GM23338 (cell line): ENCODE data around the gene ABHD6. TPM values are rescaled to one million over a fixed set of nuclear protein-coding genes. Genes with fewer than 3 reads are reported as not detected.

Experiments
- ATAC-seq: fragments of 200-7000 bp; cut with Tn5 transposase; 3 replicates; pipeline ENCODE4 v1.9.1; 2020
- DNase-seq: peaks from one replicate; pipeline ENCODE4 v3.0.0-alpha.2; 2015; ENCODE audit warnings: low spot score
- H2AFZ ChIP-seq: fragments of 200-600 bp; sonication (generic); 2 replicates; pipeline ENCODE4 v1.8.0; 2016; ENCODE audit warnings: antibody characterized with exemption, mild to moderate bottlenecking, moderate library complexity
- H3F3A ChIP-seq: fragments of 200-600 bp; sonication (generic); replicated peaks from 2 replicates; pipeline ENCODE4 v1.8.0; 2017; ENCODE audit warnings: antibody characterized with exemption, mixed run types, low read depth
- H3K27ac ChIP-seq: fragments of 200-600 bp; sonication (generic); 2 replicates; pipeline ENCODE4 v1.6.1; 2016; ENCODE audit warnings: low read depth
- H3K27me3 ChIP-seq: fragments of 200-600 bp; sonication (generic); 2 replicates; pipeline ENCODE4 v1.8.0; 2016; ENCODE audit warnings: mild to moderate bottlenecking, mixed run types, moderate library complexity; ENCODE audit not compliant: insufficient read depth
- H3K36me3 ChIP-seq: fragments of 200-600 bp; sonication (generic); 2 replicates; pipeline ENCODE4 v1.8.0; 2016; ENCODE audit warnings: mild to moderate bottlenecking; ENCODE audit not compliant: insufficient read depth
- H3K4me1 ChIP-seq: fragments of 200-600 bp; sonication (generic); 2 replicates; pipeline ENCODE4 v1.8.0; 2016; ENCODE audit warnings: mild to moderate bottlenecking, moderate library complexity; ENCODE audit not compliant: insufficient read depth
- H3K4me2 ChIP-seq: fragments of 200-600 bp; sonication (generic); 2 replicates; pipeline ENCODE4 v1.7.1; 2017; ENCODE audit warnings: mixed run types
- H3K4me3 ChIP-seq: fragments of 200-600 bp; sonication (generic); 2 replicates; pipeline ENCODE4 v1.6.1; 2016; ENCODE audit warnings: mixed run types
- H3K79me2 ChIP-seq: fragments of 200-600 bp; sonication (generic); replicated peaks from 2 replicates; pipeline ENCODE4 v1.8.0; 2017; ENCODE audit warnings: mild to moderate bottlenecking; ENCODE audit not compliant: insufficient read depth
- H3K9me2 ChIP-seq: fragments of 200-600 bp; sonication (generic); 2 replicates; pipeline ENCODE4 v1.8.0; 2017; ENCODE audit not compliant: insufficient read depth
- H4K20me1 ChIP-seq: fragments of 200-600 bp; sonication (generic); replicated peaks from 2 replicates; pipeline ENCODE4 v1.8.0; 2017; ENCODE audit warnings: mild to moderate bottlenecking; ENCODE audit not compliant: insufficient read depth
- H3K27ac Mint-ChIP-seq: 2 replicates; pipeline ENCODE4 v1.8.0; 2020; ENCODE audit warnings: inconsistent platforms, mild to moderate bottlenecking, moderate library complexity, mixed read lengths
- H3K27me3 Mint-ChIP-seq: 3 replicates; pipeline ENCODE4 v1.8.0; 2022; ENCODE audit warnings: low read depth, mild to moderate bottlenecking, moderate library complexity, mixed read lengths, inconsistent platforms; ENCODE audit not compliant: insufficient read depth, poor library complexity
- H3K36me3 Mint-ChIP-seq: 3 replicates; pipeline ENCODE4 v1.8.0; 2021; ENCODE audit warnings: low read depth, mild to moderate bottlenecking, inconsistent platforms, moderate library complexity, mixed read lengths
- H3K4me1 Mint-ChIP-seq: 3 replicates; pipeline ENCODE4 v1.8.0; 2020; ENCODE audit warnings: mild to moderate bottlenecking, inconsistent platforms, mixed read lengths
- H3K4me3 Mint-ChIP-seq: 3 replicates; pipeline ENCODE4 v1.8.0; 2021; ENCODE audit warnings: moderate library complexity, mild to moderate bottlenecking, inconsistent platforms, mixed read lengths
- H3K9me3 Mint-ChIP-seq: 3 replicates; pipeline ENCODE4 v1.8.0; 2020; ENCODE audit warnings: moderate library complexity, mild to moderate bottlenecking, inconsistent platforms, mixed read lengths
- CREB1 ChIP-seq: fragments of 250-450 bp; sonication (Bioruptor Pico); IDR thresholded peaks from 2 replicates; pipeline ENCODE4 v1.5.0; 2020; ENCODE audit warnings: low read depth, mild to moderate bottlenecking, moderate library complexity
- CTCF ChIP-seq, 2 experiments: fragments of 200-600 bp in 1 of 2; sonication (generic) in 1 of 2; conservative IDR thresholded peaks; 2 replicates each; pipeline versions ENCODE4 v1.5.1 to v1.6.1; 2016 to 2017; ENCODE audit warnings: antibody characterized with exemption in 2 of 2, low read depth in 2 of 2, mild to moderate bottlenecking in 2 of 2, moderate library complexity in 1 of 2
- ZNF331 ChIP-seq: fragments of 250-450 bp; sonication (Bioruptor Pico); IDR thresholded peaks from 2 replicates; pipeline ENCODE4 v1.5.0; 2020; ENCODE audit warnings: low read depth, mild to moderate bottlenecking, moderate library complexity
- ZNF462 ChIP-seq: fragments of 250-450 bp; sonication (Bioruptor Pico); IDR thresholded peaks from 2 replicates; pipeline ENCODE4 v1.5.0; 2020; ENCODE audit warnings: mild to moderate bottlenecking, moderate library complexity
- polyA plus RNA-seq: library from polyadenylated mRNA; unstranded; fragments of >200 nt; fragmentation: Nextera tagmentation; extraction: Ambion mirVana; gene quantifications from 2 replicates; pipeline ENCODE4 v1.2.1, GENCODE V29; 2016
- total RNA-seq: library from RNA; depleted of rRNA; stranded (reverse); fragments of >200 nt; shearing (Covaris generic); gene quantifications from 2 replicates; pipeline ENCODE4 v1.2.3, GENCODE V29; 2014

Gene ABHD6
- total and polyA plus RNA-seq, 2 experiments from 2014 or later, result 3.7 to 5.5 TPM

GRCh38 chr3:58217209-58217811 is 20.3 kb upstream of the ABHD6 start:
- TF ChIP-seq CTCF (conservative IDR thresholded peaks at IDR 0.05; ENCODE audit: low read depth in 2 of 2) (peak; percentile 85 to 91), ZNF331 (CRISPR knock-in tag) (no peak), ZNF462 (0 out of 2 replicates have a peak, but pooled peaks have one; percentile 34), CREB1 (CRISPR knock-in tag) (peak; percentile 47)
- Histone ChIP-seq H3K79me2 (no peaks in the 10 kb centered on the region), H3K36me3 (no peaks in the 10 kb centered on the region), H3F3A (no peaks in the 10 kb centered on the region), H4K20me1 (no peaks in the 10 kb centered on the region), H3K9me2 (no peaks in the 10 kb centered on the region), H3K4me2 (peak overlapping the region; percentile 58), H2AFZ (no peak overlapping the region), H3K4me1 (no peaks in the 10 kb centered on the region; the same call in 1 of the 2 replicates), H3K27ac (no peak overlapping the region), H3K4me3 (peak overlapping the region; percentile 18; the same call in 1 of the 2 replicates), H3K27me3 (no peaks in the 10 kb centered on the region)
- DNase-seq (peak; percentile 89), ATAC-seq (peak; percentile 93)
- Mint-ChIP-seq H3K36me3 (no peaks in the 10 kb centered on the region), H3K9me3 (no peaks in the 10 kb centered on the region), H3K4me3 (peak overlapping the region; percentile 54), H3K27ac (no peak overlapping the region), H3K27me3 (no peaks in the 10 kb centered on the region), H3K4me1 (peaks cover 5% of the 10 kb centered on the region; the same call in 2 of the 3 replicates)
